HepG2 (cell line): ENCODE data around the gene NUDT1.

Source experiments
- FOSL1 ChIP-seq: sonication (generic); formaldehyde crosslinking; IDR thresholded peaks from 2 replicates; pipeline ENCODE4 v1.9.0; 2021; ENCODE audit warnings: missing genetic modification reagents, borderline replicate concordance
- MAZ ChIP-seq, 2 experiments: sonication (generic) in 1 of 2; formaldehyde crosslinking in 1 of 2; IDR thresholded peaks; 2 replicates each; pipeline versions ENCODE4 v1.5.0 to v1.6.1; 2012 to 2020; ENCODE audit warnings: low read depth in 2 of 2, mild to moderate bottlenecking in 2 of 2, borderline replicate concordance in 1 of 2, improper control_type of control experiment in 1 of 2, low read length in 1 of 2, missing genetic modification reagents in 1 of 2, moderate library complexity in 1 of 2
- RBM22 ChIP-seq: fragments of 200-400 bp; formaldehyde crosslinking; optimal IDR thresholded peaks from 2 replicates; pipeline ENCODE3; 2017; ENCODE audit warnings: mild to moderate bottlenecking, low read length, moderate library complexity

- TF ChIP-seq RBM22 (no peak), MAZ (IDR thresholded peaks at IDR 0.05; ENCODE audit: borderline replicate concordance, low read depth, low read length) (no peak), MAZ (CRISPR knock-in tag; IDR thresholded peaks at IDR 0.05; ENCODE audit: low read depth) (no peak), FOSL1 (CRISPR knock-in tag) (no peak)
These were observed 54.8 kb downstream of the NUDT1 start for GRCh38 chr7:2296832-2297231.
